ENCODE results near the gene VWA8.
A peak's percentile ranks its signal among the peaks of the same experiment; 100 is the strongest.

VWA8 gene

DNA sequence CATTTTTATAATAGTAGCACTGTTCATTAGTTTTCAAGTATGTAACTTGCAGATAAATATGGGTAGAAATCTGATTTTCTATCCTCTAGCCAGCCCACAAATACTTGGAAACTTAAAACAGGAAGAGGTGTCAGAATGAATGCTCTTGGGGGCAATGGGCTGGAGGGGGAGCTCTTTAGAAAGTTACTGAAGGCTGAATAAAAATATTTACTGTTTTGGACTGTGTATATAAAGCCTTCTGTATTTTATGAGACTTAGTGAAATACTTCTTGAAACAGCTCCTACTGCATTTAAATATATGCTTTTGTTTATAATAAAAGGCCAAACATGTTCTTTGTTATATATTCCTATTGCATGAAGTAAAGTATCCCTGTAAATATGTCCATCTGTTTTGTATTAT lies 364.7 kb downstream of the VWA8 start:
- Histone ChIP-seq H3K27me3 (replicated peaks; ENCODE audit: control insufficient read depth, insufficient read depth, low read length) (no peaks in the 10 kb centered on the region), H3K4me1 (ENCODE audit: control insufficient read depth, insufficient read depth, low read length) (peaks cover 14% of the 10 kb centered on the region), H3K36me3 (ENCODE audit: control insufficient read depth, insufficient read depth, low read length, severe bottlenecking) (peaks cover 10% of the 10 kb centered on the region), H3K9ac (ENCODE audit: low read length) (no peak overlapping the region), H3K9me3 (ENCODE audit: control insufficient read depth, low read length) (no peaks in the 10 kb centered on the region), H3K4me3 (ENCODE audit: low read length) (no peak overlapping the region)
- DNase-seq (ENCODE audit: low read depth), result peak; percentile 22

DNA sequence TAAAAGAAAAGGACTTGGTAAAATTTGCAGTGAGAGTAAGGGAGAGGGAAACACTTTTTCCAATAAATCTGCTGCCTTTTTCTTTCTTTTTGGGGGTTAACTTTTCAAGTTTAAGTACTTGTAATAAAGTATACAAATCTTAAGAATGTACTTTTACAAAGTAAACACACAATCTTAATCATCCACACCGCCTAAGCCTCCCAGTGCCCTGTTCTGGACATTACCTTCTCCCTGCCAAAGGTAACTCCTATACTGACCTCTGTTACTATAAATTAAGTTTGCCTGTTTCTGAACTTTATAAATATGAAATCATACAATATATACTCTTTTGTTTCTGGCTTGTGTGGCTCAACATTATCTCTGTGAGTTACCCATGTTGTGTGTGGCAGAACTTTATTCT lies 365.6 kb downstream of the VWA8 start:
- no peaks in the 10 kb centered on the region for H3K9me3 ChIP-seq (ENCODE audit: control insufficient read depth, low read length)
- no peak overlapping the region for H3K9ac ChIP-seq (ENCODE audit: low read length)
- peaks cover 4% of the 10 kb centered on the region for H3K36me3 ChIP-seq (ENCODE audit: control insufficient read depth, insufficient read depth, low read length, severe bottlenecking)
- no peak for DNase-seq (ENCODE audit: low read depth)
- H3K4me3 ChIP-seq (ENCODE audit: low read length), result no peak overlapping the region
- H3K4me1 ChIP-seq (ENCODE audit: control insufficient read depth, insufficient read depth, low read length), result peaks cover 14% of the 10 kb centered on the region
- H3K27me3 ChIP-seq (replicated peaks; ENCODE audit: control insufficient read depth, insufficient read depth, low read length), result no peaks in the 10 kb centered on the region

DNA sequence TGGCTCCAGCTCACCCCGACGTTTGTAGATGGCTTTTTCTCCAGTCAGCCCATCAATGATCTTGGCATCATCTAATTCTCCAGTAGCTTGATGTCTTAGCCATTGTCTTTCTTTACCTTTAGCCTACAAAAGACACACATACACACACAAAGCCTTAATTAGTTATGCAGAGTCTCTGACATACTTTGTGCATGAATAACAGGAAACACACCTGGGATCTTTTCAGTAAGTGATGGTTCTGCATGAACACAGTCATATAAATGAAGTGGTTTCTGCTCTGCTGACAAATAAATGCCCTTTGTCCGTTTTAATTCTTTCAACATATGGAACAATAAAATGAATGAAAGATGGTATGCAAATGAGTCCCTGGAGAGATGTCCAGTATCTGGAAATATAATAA lies 370.3 kb downstream of the VWA8 start:
- Histone ChIP-seq H3K4me1 (ENCODE audit: control insufficient read depth, insufficient read depth, low read length) (peaks cover 15% of the 10 kb centered on the region), H3K9ac (ENCODE audit: low read length) (no peak overlapping the region), H3K27me3 (replicated peaks; ENCODE audit: control insufficient read depth, insufficient read depth, low read length) (no peaks in the 10 kb centered on the region), H3K4me3 (ENCODE audit: low read length) (no peak overlapping the region), H3K36me3 (ENCODE audit: control insufficient read depth, insufficient read depth, low read length, severe bottlenecking) (peaks cover 15% of the 10 kb centered on the region), H3K9me3 (ENCODE audit: control insufficient read depth, low read length) (no peaks in the 10 kb centered on the region)
- no peak for DNase-seq (ENCODE audit: low read depth)

DNA sequence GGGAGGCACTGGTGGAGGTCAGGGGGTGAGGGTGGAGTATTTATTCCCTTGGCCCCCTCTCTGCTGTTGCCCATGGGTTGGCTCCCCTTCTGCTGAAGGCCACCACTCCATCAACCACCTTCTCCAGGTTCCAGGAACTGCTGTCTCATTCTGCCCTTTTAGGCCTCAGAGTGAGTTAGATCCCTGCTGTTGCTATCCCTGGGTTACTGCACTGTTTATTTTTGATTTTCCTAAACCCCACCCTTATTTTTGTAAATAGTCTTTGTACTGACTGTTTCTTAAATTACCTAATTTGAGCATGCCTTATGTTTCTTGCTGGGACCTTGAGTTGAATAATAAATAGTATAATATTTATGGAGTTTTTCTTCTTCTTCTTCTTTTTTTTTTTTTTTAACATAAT lies 370.8 kb downstream of the VWA8 start:
- Histone ChIP-seq H3K9me3 (ENCODE audit: control insufficient read depth, low read length) (no peaks in the 10 kb centered on the region), H3K4me3 (ENCODE audit: low read length) (no peak overlapping the region), H3K36me3 (ENCODE audit: control insufficient read depth, insufficient read depth, low read length, severe bottlenecking) (peaks cover 15% of the 10 kb centered on the region), H3K27me3 (replicated peaks; ENCODE audit: control insufficient read depth, insufficient read depth, low read length) (no peaks in the 10 kb centered on the region), H3K9ac (ENCODE audit: low read length) (no peak overlapping the region), H3K4me1 (ENCODE audit: control insufficient read depth, insufficient read depth, low read length) (peaks cover 14% of the 10 kb centered on the region)
- DNase-seq (ENCODE audit: low read depth), result no peak

DNA sequence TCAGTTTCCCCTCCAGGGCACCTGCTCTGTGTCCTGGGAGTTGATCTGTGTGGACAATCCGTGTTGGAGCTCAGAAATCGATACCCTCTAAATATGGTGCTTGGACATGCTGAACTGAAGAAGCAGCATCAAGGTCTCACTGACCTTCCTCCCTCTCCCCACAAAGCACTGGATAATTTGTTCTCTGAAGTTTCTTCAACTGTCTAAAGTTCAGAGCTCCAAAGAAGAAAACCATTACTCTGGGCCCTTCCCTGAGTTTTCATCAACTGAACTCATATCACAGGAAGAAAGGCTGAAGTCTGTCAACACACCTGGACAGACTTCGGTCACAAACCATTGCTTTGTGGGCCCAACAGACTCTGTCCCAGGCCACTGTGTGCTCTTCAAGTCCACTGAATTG lies 371.5 kb downstream of the VWA8 start:
- peaks cover 21% of the 10 kb centered on the region for H3K36me3 ChIP-seq (ENCODE audit: control insufficient read depth, insufficient read depth, low read length, severe bottlenecking)
- no peaks in the 10 kb centered on the region for H3K27me3 ChIP-seq (replicated peaks; ENCODE audit: control insufficient read depth, insufficient read depth, low read length)
- no peak overlapping the region for H3K9ac ChIP-seq (ENCODE audit: low read length)
- no peak overlapping the region for H3K4me3 ChIP-seq (ENCODE audit: low read length)
- H3K9me3 ChIP-seq (ENCODE audit: control insufficient read depth, low read length), result no peaks in the 10 kb centered on the region
- DNase-seq (ENCODE audit: low read depth), result no peak
- peaks cover 14% of the 10 kb centered on the region for H3K4me1 ChIP-seq (ENCODE audit: control insufficient read depth, insufficient read depth, low read length)

DNA sequence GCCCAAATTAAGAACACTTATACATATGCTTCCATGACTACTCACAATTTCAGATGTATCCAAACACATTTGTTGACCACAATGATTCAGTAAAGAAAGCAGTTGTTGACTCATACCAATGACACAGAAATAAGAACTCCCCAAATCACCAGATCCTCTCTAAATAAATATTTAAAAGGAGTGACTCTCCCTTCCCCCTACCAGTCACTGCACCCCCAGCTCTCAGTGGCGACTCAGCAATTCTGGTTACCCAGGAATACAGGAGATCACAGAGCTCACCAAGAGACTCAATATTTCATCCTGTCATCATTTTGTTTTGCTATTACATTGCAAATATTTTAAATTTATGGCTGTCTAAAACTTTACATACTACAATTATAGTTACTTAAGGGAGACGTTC lies 372.0 kb downstream of the VWA8 start:
- DNase-seq (ENCODE audit: low read depth), result peak; percentile 78
- no peaks in the 10 kb centered on the region for H3K27me3 ChIP-seq (replicated peaks; ENCODE audit: control insufficient read depth, insufficient read depth, low read length)
- H3K9me3 ChIP-seq (ENCODE audit: control insufficient read depth, low read length), result no peaks in the 10 kb centered on the region

DNA sequence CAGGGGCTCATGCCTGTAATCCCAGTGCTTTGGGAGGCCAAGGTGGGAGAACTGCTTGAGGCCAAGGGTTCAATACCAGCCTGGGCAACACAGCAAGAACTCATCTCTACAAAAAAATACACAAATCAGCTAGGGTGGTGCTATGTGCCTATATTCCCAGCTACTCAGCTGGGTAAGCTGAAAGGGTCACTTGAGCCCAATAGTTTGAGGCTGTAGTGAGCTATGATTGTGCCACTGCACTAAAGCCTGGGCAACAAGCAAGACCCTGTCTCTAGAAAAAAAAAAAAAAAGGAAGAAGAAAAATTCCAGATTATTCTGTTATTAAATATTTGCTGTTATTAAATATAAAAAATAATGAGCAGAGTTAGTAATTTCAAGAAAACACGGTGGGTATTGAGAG lies 372.5 kb downstream of the VWA8 start:
- Histone ChIP-seq H3K36me3 (ENCODE audit: control insufficient read depth, insufficient read depth, low read length, severe bottlenecking) (peaks cover 25% of the 10 kb centered on the region), H3K4me1 (ENCODE audit: control insufficient read depth, insufficient read depth, low read length) (peaks cover 14% of the 10 kb centered on the region), H3K9ac (ENCODE audit: low read length) (no peak overlapping the region), H3K9me3 (ENCODE audit: control insufficient read depth, low read length) (no peaks in the 10 kb centered on the region), H3K27me3 (replicated peaks; ENCODE audit: control insufficient read depth, insufficient read depth, low read length) (no peaks in the 10 kb centered on the region), H3K4me3 (ENCODE audit: low read length) (no peak overlapping the region)
- DNase-seq (ENCODE audit: low read depth), result no peak

More for the DNA sequence above, 372.0 kb downstream of the VWA8 start:
- Histone ChIP-seq H3K36me3 (ENCODE audit: control insufficient read depth, insufficient read depth, low read length, severe bottlenecking) (peaks cover 25% of the 10 kb centered on the region), H3K4me3 (ENCODE audit: low read length) (no peak overlapping the region), H3K9ac (ENCODE audit: low read length) (no peak overlapping the region), H3K4me1 (ENCODE audit: control insufficient read depth, insufficient read depth, low read length) (peaks cover 14% of the 10 kb centered on the region)

DNA sequence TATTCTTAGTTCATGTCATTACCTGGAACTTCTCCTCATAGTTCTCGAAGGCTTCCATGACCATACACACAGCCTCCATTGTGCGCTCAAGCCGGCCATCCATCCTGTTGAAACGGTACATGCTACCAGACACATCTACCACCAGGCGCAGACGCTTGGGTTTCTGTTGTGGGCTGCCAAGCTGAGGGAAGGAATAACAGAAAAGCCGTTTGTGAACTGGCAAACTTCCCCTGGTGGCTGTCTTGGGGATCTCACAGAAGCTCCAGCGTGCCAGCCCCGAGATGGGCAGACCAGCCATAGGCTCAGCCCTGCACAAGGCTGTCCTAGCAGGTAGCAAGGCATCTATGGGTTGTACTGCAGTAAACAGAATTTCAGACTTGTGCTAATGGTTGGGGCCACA lies 373.4 kb downstream of the VWA8 start:
- DNase-seq (ENCODE audit: low read depth), result no peak
- Histone ChIP-seq H3K27me3 (replicated peaks; ENCODE audit: control insufficient read depth, insufficient read depth, low read length) (no peaks in the 10 kb centered on the region), H3K4me3 (ENCODE audit: low read length) (no peak overlapping the region), H3K9ac (ENCODE audit: low read length) (no peak overlapping the region), H3K9me3 (ENCODE audit: control insufficient read depth, low read length) (no peaks in the 10 kb centered on the region), H3K4me1 (ENCODE audit: control insufficient read depth, insufficient read depth, low read length) (peaks cover 14% of the 10 kb centered on the region), H3K36me3 (ENCODE audit: control insufficient read depth, insufficient read depth, low read length, severe bottlenecking) (peaks cover 25% of the 10 kb centered on the region)

DNA sequence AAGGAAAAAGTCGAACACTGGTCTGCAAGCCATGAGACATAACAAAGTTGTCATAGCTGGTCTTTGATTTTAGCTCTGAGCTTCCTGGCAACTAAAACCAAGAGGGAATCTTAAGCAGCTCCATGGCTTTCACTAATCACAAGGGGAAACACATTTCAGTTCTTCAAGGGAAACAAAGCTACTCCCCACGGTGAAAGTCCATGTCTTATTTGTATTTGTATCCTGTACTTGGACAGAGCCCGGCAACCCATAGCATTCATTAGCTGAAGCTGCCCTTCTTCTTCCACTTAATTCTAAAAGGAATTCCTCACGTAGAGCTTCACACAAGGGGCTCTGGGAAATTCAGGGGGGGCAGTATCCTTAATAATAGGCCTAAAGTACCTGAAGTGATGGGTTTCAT lies 374.7 kb downstream of the VWA8 start:
- Histone ChIP-seq H3K4me1 (ENCODE audit: control insufficient read depth, insufficient read depth, low read length) (peaks cover 23% of the 10 kb centered on the region), H3K4me3 (ENCODE audit: low read length) (no peak overlapping the region), H3K36me3 (ENCODE audit: control insufficient read depth, insufficient read depth, low read length, severe bottlenecking) (peaks cover 25% of the 10 kb centered on the region), H3K27me3 (replicated peaks; ENCODE audit: control insufficient read depth, insufficient read depth, low read length) (no peaks in the 10 kb centered on the region), H3K9me3 (ENCODE audit: control insufficient read depth, low read length) (no peaks in the 10 kb centered on the region), H3K9ac (ENCODE audit: low read length) (no peak overlapping the region)
- no peak for DNase-seq (ENCODE audit: low read depth)

DNA sequence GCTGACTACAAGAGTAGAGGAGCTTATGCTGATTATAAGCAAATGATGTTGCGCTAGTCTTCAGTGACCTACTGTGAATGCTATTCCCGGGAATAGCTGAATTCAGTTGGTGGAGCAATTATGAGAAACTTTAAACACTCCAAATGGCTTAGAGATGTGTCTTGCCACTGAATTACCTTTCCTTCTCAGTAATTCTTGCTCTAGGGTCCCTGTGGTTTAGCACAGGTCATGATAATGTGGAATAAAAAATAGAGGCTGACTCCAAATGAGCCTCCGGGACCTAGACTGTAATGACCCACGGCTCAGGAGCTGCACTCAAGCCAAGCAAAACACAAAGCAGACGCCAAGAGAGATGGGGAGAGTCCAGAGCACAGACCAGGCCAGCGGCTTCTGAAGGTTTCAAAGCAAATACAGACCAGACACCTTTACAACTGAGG lies 378.9 kb downstream of the VWA8 start:
- Histone ChIP-seq H3K4me1 (ENCODE audit: control insufficient read depth, insufficient read depth, low read length) (peaks cover 18% of the 10 kb centered on the region), H3K27me3 (replicated peaks; ENCODE audit: control insufficient read depth, insufficient read depth, low read length) (no peaks in the 10 kb centered on the region), H3K36me3 (ENCODE audit: control insufficient read depth, insufficient read depth, low read length, severe bottlenecking) (peaks cover 18% of the 10 kb centered on the region), H3K9ac (ENCODE audit: low read length) (no peak overlapping the region), H3K4me3 (ENCODE audit: low read length) (no peak overlapping the region), H3K9me3 (ENCODE audit: control insufficient read depth, low read length) (no peaks in the 10 kb centered on the region)
- DNase-seq (ENCODE audit: low read depth), result no peak

DNA sequence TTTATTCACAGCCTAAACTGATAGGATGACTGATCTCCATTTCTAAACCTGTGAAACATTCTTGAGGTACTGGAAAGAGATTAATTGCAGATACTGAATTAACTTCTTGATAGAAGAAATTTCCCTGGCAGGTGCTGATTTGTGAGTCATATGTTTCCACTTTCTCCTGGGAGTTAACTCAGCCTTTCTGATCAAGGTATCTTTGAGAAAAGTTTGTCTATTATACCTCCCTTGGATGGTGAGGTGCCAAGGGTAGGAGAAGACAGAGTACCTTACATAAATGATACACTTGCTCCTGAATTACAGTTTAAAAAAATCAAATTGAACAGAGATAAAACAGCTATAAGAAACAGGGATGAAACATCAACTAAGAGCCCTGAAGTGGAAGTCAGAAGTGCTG lies 380.6 kb downstream of the VWA8 start:
- Histone ChIP-seq H3K9ac (ENCODE audit: low read length) (no peak overlapping the region), H3K4me3 (ENCODE audit: low read length) (no peak overlapping the region), H3K27me3 (replicated peaks; ENCODE audit: control insufficient read depth, insufficient read depth, low read length) (no peaks in the 10 kb centered on the region), H3K4me1 (ENCODE audit: control insufficient read depth, insufficient read depth, low read length) (peaks cover 28% of the 10 kb centered on the region), H3K9me3 (ENCODE audit: control insufficient read depth, low read length) (no peaks in the 10 kb centered on the region), H3K36me3 (ENCODE audit: control insufficient read depth, insufficient read depth, low read length, severe bottlenecking) (peaks cover 9% of the 10 kb centered on the region)
- no peak for DNase-seq (ENCODE audit: low read depth)

DNA sequence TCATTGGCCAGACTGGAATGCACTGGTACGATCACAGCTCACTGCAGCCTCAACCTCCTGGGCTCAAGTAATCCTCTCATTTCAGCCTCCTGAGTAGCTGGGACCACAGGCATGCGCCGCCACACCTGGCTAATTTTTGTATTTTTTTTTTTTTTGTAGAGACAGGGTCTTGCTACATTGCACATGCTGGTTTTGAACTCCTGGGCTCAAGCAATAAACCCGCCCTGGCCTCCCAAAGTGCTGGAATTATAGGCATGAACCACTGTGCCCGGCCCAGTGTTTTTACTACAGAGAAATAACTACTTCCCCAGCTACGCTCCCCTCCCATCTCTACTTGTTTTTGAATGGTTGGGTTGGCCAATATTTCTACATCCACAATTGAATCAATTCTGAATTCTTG lies 381.0 kb downstream of the VWA8 start:
- Histone ChIP-seq H3K36me3 (ENCODE audit: control insufficient read depth, insufficient read depth, low read length, severe bottlenecking) (peaks cover 11% of the 10 kb centered on the region), H3K9ac (ENCODE audit: low read length) (no peak overlapping the region), H3K4me3 (ENCODE audit: low read length) (no peak overlapping the region), H3K4me1 (ENCODE audit: control insufficient read depth, insufficient read depth, low read length) (peaks cover 28% of the 10 kb centered on the region), H3K9me3 (ENCODE audit: control insufficient read depth, low read length) (no peaks in the 10 kb centered on the region), H3K27me3 (replicated peaks; ENCODE audit: control insufficient read depth, insufficient read depth, low read length) (no peaks in the 10 kb centered on the region)
- no peak for DNase-seq (ENCODE audit: low read depth)
